K562 (cell line): ENCODE results near the gene DOK1. TPM values are rescaled to one million over a fixed set of nuclear protein-coding genes. Genes with fewer than 3 reads are reported as not detected.

Experiments used
- ELF1 ChIP-seq: fragments of 200-800 bp; sonication (Bioruptor generic); IDR thresholded peaks from 2 replicates; pipeline ENCODE4 v1.6.1; 2016; ENCODE audit warnings: missing genetic modification characterization, missing compliant biosample characterization
- ETV5 ChIP-seq: sonication (generic); formaldehyde crosslinking; IDR thresholded peaks from 2 replicates; pipeline ENCODE4 v1.4.0; 2020; ENCODE audit warnings: low read depth, mild to moderate bottlenecking, missing genetic modification reagents
- GABPB1 ChIP-seq: sonication (generic); formaldehyde crosslinking; IDR thresholded peaks from 2 replicates; pipeline ENCODE4 v1.8.0; 2022; ENCODE audit warnings: mild to moderate bottlenecking, missing genetic modification reagents
- GTF2E2 ChIP-seq: fragments of 200-800 bp; sonication (Bioruptor generic); IDR thresholded peaks from 2 replicates; pipeline ENCODE4 v1.6.1; 2016; ENCODE audit warnings: missing genetic modification characterization, missing compliant biosample characterization
- JUND ChIP-seq, 2 experiments: IDR thresholded peaks; 2 replicates in 1 of 2; 3 replicates in 1 of 2; pipeline ENCODE4 v1.6.1; 2011; ENCODE audit warnings: borderline replicate concordance in 2 of 2, low read depth in 2 of 2, low read length in 2 of 2, improper control_type of control experiment in 1 of 2, missing biosample characterization in 1 of 2, missing genetic modification characterization in 1 of 2, missing genetic modification reagents in 1 of 2
- KLF6 ChIP-seq: fragments of 250-450 bp; sonication (Bioruptor Pico); IDR thresholded peaks from 2 replicates; pipeline ENCODE4 v1.4.0; 2020; ENCODE audit warnings: mild to moderate bottlenecking, moderate library complexity, borderline replicate concordance
- LCOR ChIP-seq: sonication (generic); formaldehyde crosslinking; IDR thresholded peaks from 2 replicates; pipeline ENCODE4 v1.8.0; 2022; ENCODE audit warnings: mild to moderate bottlenecking, missing genetic modification reagents
- SMAD1 ChIP-seq: fragments of 150-350 bp; IDR thresholded peaks from 2 replicates; pipeline ENCODE4 v1.6.1; 2014; ENCODE audit warnings: low read length, low read depth; ENCODE audit not compliant: partially characterized antibody
- U2AF1 ChIP-seq: fragments of 200-400 bp; formaldehyde crosslinking; optimal IDR thresholded peaks from 2 replicates; pipeline ENCODE3; 2017; ENCODE audit warnings: mild to moderate bottlenecking, low read depth, low read length, moderate library complexity
- ZFX ChIP-seq: sonication (generic); formaldehyde crosslinking; IDR thresholded peaks from 2 replicates; pipeline ENCODE4 v1.8.0; 2022; ENCODE audit warnings: mild to moderate bottlenecking, missing genetic modification reagents, moderate library complexity
- ZNF766 ChIP-seq: fragments of 200-800 bp; sonication (Bioruptor generic); conservative IDR thresholded peaks from 2 replicates; pipeline ENCODE4 v1.6.1; 2016; ENCODE audit warnings: missing genetic modification characterization, missing compliant biosample characterization
- polyA plus RNA-seq, 8 experiments: library from polyadenylated mRNA; depleted of rRNA in 4 of 8; stranded (reverse) in 5 of 8; unstranded in 3 of 8; fragments of >200 nt; fragmentation: Nextera tagmentation in 2 of 8; fragmentation: Illumina TruSeq in 1 of 8; extraction: Ambion mirVana in 2 of 8; extraction: Trizol in 1 of 8; gene quantifications; 2 replicates each; pipeline versions ENCODE4 v1.2.1 to v1.2.3, GENCODE V29; 2011 to 2014; ENCODE audit warnings: inconsistent platforms in 1 of 8, missing spikeins in 1 of 8
- total RNA-seq, 7 experiments: library from RNA; depleted of rRNA in 6 of 7; stranded (reverse); fragments of >200 nt in 6 of 7; fragmentation: Illumina TruSeq in 2 of 7; extraction: Trizol in 2 of 7; gene quantifications; 2 replicates each; pipeline versions ENCODE4 v1.2.1 to v1.2.3, GENCODE V29; 2011 to 2021; ENCODE audit warnings: low replicate concordance in 1 of 7
- TF ChIP-seq, protein P1 (sequence below): fragments of 250-450 bp; sonication (Bioruptor Pico); IDR thresholded peaks from 2 replicates; pipeline ENCODE4 v1.9.0; 2021; ENCODE audit warnings: mild to moderate bottlenecking, inconsistent platforms
- TF ChIP-seq, protein P2 (sequence below), 2 experiments: IDR thresholded peaks; 2 replicates each; pipeline ENCODE4 v1.6.1; 2011; ENCODE audit warnings: borderline replicate concordance in 1 of 2, control low read depth in 1 of 2, low read depth in 1 of 2, low read length in 1 of 2, mild to moderate bottlenecking in 1 of 2, mixed read lengths in 1 of 2, moderate library complexity in 1 of 2; ENCODE audit not compliant: insufficient read depth in 1 of 2, insufficient read length in 1 of 2, poor library complexity in 1 of 2, severe bottlenecking in 1 of 2; ENCODE audit errors: extremely low read depth in 1 of 2
- TF ChIP-seq, protein P3 (sequence below): sonication (generic); formaldehyde crosslinking; IDR thresholded peaks from 2 replicates; pipeline ENCODE4 v1.8.1; 2023; ENCODE audit warnings: mild to moderate bottlenecking, missing genetic modification reagents, moderate library complexity
- TF ChIP-seq, protein P4 (sequence below): sonication (generic); formaldehyde crosslinking; IDR thresholded peaks from 2 replicates; pipeline ENCODE4 v1.8.0; 2022; ENCODE audit warnings: mild to moderate bottlenecking, missing genetic modification reagents

The DOK1 gene
- total and polyA plus RNA-seq, 9 of the 15 experiments (the other 6 are each of a cell fraction or from before 2014, with no cell fraction given): 0.59 to 36.4 (median 16.1) TPM

DNA sequence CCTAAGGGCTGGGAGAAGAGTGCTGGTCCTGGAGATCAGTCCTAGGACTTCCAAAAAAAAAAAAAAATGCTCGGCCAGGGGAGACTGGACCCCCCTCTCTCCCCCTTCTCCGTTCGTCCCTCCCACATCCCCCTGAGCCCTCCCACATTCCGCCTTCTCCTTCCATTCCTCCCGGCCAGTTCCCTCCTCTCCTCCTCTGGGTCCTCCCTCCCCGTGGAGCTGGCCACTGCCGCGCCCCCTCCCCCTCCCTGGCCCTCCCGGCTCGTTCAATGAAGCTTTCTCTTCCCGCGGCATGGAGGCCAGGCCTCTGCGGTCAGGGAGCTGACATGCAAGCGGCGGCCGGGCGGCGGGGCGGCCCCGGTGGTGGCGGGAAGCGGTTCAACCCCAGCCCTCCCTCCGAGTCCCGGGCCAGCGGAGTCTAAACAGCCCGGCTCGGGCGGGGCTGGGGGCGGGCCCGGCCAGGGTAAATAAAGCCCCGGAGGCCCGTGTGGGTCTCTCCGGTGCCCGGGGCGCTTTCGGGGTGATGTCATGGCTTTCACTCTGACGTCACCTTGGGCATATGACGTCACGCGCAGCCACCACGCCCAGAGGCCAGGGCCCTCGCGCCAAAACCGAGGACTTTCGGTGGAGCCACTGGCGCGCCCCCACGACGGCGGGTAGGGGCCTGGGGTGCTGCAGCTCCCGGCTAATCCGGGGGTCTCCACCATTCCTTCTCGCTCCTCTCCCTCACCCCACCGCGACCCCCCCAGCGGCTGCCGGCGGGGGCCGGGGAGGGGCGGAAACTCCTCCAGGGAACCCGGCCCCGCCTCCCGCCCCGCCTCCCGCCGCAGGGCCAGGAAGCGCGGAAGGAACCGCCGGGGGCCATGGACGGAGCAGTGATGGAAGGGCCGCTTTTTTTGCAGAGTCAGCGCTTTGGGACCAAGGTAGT, at the start of gene DOK1, which contains the start of gene LOXL3 (continued):
- TF ChIP-seq, protein P1, sequence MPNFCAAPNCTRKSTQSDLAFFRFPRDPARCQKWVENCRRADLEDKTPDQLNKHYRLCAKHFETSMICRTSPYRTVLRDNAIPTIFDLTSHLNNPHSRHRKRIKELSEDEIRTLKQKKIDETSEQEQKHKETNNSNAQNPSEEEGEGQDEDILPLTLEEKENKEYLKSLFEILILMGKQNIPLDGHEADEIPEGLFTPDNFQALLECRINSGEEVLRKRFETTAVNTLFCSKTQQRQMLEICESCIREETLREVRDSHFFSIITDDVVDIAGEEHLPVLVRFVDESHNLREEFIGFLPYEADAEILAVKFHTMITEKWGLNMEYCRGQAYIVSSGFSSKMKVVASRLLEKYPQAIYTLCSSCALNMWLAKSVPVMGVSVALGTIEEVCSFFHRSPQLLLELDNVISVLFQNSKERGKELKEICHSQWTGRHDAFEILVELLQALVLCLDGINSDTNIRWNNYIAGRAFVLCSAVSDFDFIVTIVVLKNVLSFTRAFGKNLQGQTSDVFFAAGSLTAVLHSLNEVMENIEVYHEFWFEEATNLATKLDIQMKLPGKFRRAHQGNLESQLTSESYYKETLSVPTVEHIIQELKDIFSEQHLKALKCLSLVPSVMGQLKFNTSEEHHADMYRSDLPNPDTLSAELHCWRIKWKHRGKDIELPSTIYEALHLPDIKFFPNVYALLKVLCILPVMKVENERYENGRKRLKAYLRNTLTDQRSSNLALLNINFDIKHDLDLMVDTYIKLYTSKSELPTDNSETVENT (CRISPR knock-in tag): 0 out of 2 replicates have a peak, but pooled peaks have one; percentile 5
- peak; percentile 69; the same call in 1 of the 2 replicates for TF ChIP-seq GABPB1 (CRISPR knock-in tag)
- TF ChIP-seq SMAD1: peak; percentile 23
- peak; percentile 87 for TF ChIP-seq JUND (IDR thresholded peaks at IDR 0.05; ENCODE audit: borderline replicate concordance, low read depth, low read length)
- TF ChIP-seq JUND (tag; IDR thresholded peaks at IDR 0.05; ENCODE audit: borderline replicate concordance, low read depth, low read length): peak; percentile 76; the same call in 2 of the 3 replicates
- peak; percentile 59; the same call in 1 of the 2 replicates for TF ChIP-seq ZNF766 (CRISPR knock-in tag)
- TF ChIP-seq ZFX (CRISPR knock-in tag): peak; percentile 75
- TF ChIP-seq LCOR: peak; percentile 56; the same call in 1 of the 2 replicates
- TF ChIP-seq ETV5: 0 out of 2 replicates have a peak, but pooled peaks have one; percentile 14
- TF ChIP-seq, protein P2, sequence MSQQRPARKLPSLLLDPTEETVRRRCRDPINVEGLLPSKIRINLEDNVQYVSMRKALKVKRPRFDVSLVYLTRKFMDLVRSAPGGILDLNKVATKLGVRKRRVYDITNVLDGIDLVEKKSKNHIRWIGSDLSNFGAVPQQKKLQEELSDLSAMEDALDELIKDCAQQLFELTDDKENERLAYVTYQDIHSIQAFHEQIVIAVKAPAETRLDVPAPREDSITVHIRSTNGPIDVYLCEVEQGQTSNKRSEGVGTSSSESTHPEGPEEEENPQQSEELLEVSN (IDR thresholded peaks at IDR 0.05; ENCODE audit: borderline replicate concordance in 1 of 2, extremely low read depth in 1 of 2, insufficient read depth in 1 of 2, insufficient read length in 1 of 2, low read depth in 1 of 2, low read length in 1 of 2, poor library complexity in 1 of 2, severe bottlenecking in 1 of 2): peak in 1 of 2 experiments; percentile 72
- no peak for TF ChIP-seq GTF2E2 (tag)
- TF ChIP-seq, protein P3, sequence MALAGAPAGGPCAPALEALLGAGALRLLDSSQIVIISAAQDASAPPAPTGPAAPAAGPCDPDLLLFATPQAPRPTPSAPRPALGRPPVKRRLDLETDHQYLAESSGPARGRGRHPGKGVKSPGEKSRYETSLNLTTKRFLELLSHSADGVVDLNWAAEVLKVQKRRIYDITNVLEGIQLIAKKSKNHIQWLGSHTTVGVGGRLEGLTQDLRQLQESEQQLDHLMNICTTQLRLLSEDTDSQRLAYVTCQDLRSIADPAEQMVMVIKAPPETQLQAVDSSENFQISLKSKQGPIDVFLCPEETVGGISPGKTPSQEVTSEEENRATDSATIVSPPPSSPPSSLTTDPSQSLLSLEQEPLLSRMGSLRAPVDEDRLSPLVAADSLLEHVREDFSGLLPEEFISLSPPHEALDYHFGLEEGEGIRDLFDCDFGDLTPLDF (CRISPR knock-in tag): peak; percentile 82
- TF ChIP-seq ELF1 (tag): peak; percentile 88
- TF ChIP-seq U2AF1: peak; percentile 92
- 0 out of 2 replicates have a peak, but pooled peaks have one; percentile 45 for TF ChIP-seq KLF6
- TF ChIP-seq, protein P4, sequence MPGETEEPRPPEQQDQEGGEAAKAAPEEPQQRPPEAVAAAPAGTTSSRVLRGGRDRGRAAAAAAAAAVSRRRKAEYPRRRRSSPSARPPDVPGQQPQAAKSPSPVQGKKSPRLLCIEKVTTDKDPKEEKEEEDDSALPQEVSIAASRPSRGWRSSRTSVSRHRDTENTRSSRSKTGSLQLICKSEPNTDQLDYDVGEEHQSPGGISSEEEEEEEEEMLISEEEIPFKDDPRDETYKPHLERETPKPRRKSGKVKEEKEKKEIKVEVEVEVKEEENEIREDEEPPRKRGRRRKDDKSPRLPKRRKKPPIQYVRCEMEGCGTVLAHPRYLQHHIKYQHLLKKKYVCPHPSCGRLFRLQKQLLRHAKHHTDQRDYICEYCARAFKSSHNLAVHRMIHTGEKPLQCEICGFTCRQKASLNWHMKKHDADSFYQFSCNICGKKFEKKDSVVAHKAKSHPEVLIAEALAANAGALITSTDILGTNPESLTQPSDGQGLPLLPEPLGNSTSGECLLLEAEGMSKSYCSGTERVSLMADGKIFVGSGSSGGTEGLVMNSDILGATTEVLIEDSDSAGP: 0 out of 2 replicates have a peak, but pooled peaks have one; percentile 6
